ENCODE measurements around the gene PDILT.
"Not testable (repeated sequence)": the region's sequence is repeated elsewhere in the genome, so short reads cannot be mapped to it uniquely, and the experiment has no call there.

PDILT gene

GRCh38 chr16:20404637-20405036 lies at the start of gene PDILT:
PDILT (minus strand) TSS chr16:20404737; CDS start chr16:20399300, 5,437 bp downstream.
- no peak for DNase-seq

GRCh38 chr16:20453633-20454032 lies 49.1 kb upstream of the PDILT start:
- DNase-seq = not testable (repeated sequence)

- DNase-seq = not testable (repeated sequence)
Measured at GRCh38 chr16:20451364-20451763, 46.8 kb upstream of the PDILT start, which contains the start of gene ACSM2A. ACSM2A (plus strand) TSS chr16:20451521; CDS start chr16:20460115, 8,594 bp downstream.

- not testable (repeated sequence) for DNase-seq
Measured at GRCh38 chr16:20446652-20447393, 42.3 kb upstream of the PDILT start.

- not testable (repeated sequence) for DNase-seq
Measured at GRCh38 chr16:20441859-20442258, 37.3 kb upstream of the PDILT start.

GRCh38 chr16:20441191-20441590 lies 36.7 kb upstream of the PDILT start:
- no peak for DNase-seq

GRCh38 chr16:20440731-20441130 lies 36.2 kb upstream of the PDILT start:
- DNase-seq = not testable (repeated sequence)

GRCh38 chr16:20439820-20440231 lies 35.3 kb upstream of the PDILT start:
- not testable (repeated sequence) for DNase-seq

- not testable (repeated sequence) for DNase-seq
Measured at GRCh38 chr16:20438950-20439349, 34.4 kb upstream of the PDILT start.

- no peak for DNase-seq
Measured at GRCh38 chr16:20430948-20431347, 26.4 kb upstream of the PDILT start.

- DNase-seq = not testable (repeated sequence)
Measured at GRCh38 chr16:20430480-20430879, 25.9 kb upstream of the PDILT start.

- DNase-seq = not testable (repeated sequence)
Measured at GRCh38 chr16:20429499-20429898, 25.0 kb upstream of the PDILT start.

- not testable (repeated sequence) for DNase-seq
Measured at GRCh38 chr16:20427401-20427797, 22.9 kb upstream of the PDILT start.

- DNase-seq = no peak
Measured at GRCh38 chr16:20424129-20424866, 19.8 kb upstream of the PDILT start.

GRCh38 chr16:20423772-20424128 lies 19.2 kb upstream of the PDILT start:
- DNase-seq = not testable (repeated sequence)

GRCh38 chr16:20421748-20422147 lies 17.2 kb upstream of the PDILT start:
- DNase-seq = not testable (repeated sequence)

- not testable (repeated sequence) for DNase-seq
Measured at GRCh38 chr16:20419093-20419492, 14.6 kb upstream of the PDILT start.

GRCh38 chr16:20415541-20415940 lies 11.0 kb upstream of the PDILT start:
- DNase-seq = no peak

- DNase-seq = no peak
Measured at GRCh38 chr16:20411055-20411454, 6.5 kb upstream of the PDILT start.

- no peak for DNase-seq
Measured at GRCh38 chr16:20410121-20410723, 5.7 kb upstream of the PDILT start.

GRCh38 chr16:20409398-20410120 lies 5.0 kb upstream of the PDILT start, which contains the start of gene ACSM5:
ACSM5 (plus strand) TSS chr16:20409534; CDS start chr16:20411485, 1,951 bp downstream.
- no peak for DNase-seq

GRCh38 chr16:20402651-20403050 lies 1.9 kb downstream of the PDILT start:
- DNase-seq = no peak

All from stimulated activated CD4-positive, alpha-beta T cell treated with anti-CD3 and anti-CD28 coated beads, Interleukin-2, amount 100 ng/mL, for 48 hours (primary cell).